ENCODE data around the gene PKP3.

DNA sequence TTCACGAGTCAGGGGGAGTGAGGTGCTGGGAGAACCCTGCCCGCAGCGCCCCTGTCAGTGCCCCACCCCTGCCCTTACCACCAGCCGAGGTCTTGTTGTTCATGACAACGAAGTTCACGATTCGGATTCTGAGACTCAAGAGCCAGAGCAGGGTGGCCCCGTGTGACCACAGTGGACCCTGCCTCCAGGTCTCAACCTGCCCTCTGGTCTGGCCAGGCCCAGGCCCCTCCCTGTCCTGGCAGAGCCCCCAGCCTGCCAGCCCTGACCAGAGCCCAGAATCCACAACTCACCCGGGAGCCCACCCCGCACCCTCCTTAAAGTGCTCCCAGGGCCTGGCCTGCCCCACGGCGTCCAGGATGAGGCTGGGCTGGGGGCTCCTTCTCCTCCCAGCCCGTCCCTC is 37.9 kb downstream of the PKP3 start:
- TF ChIP-seq, protein P1, sequence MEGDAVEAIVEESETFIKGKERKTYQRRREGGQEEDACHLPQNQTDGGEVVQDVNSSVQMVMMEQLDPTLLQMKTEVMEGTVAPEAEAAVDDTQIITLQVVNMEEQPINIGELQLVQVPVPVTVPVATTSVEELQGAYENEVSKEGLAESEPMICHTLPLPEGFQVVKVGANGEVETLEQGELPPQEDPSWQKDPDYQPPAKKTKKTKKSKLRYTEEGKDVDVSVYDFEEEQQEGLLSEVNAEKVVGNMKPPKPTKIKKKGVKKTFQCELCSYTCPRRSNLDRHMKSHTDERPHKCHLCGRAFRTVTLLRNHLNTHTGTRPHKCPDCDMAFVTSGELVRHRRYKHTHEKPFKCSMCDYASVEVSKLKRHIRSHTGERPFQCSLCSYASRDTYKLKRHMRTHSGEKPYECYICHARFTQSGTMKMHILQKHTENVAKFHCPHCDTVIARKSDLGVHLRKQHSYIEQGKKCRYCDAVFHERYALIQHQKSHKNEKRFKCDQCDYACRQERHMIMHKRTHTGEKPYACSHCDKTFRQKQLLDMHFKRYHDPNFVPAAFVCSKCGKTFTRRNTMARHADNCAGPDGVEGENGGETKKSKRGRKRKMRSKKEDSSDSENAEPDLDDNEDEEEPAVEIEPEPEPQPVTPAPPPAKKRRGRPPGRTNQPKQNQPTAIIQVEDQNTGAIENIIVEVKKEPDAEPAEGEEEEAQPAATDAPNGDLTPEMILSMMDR (IDR thresholded peaks at IDR 0.05), result no peak
- TF ChIP-seq POLR2A (IDR thresholded peaks at IDR 0.05), result no peak
- TF ChIP-seq EP300 (IDR thresholded peaks at IDR 0.05), result no peak
- TF ChIP-seq POLR2AphosphoS5 (IDR thresholded peaks at IDR 0.05), result no peak

Data from sigmoid colon (tissue), 4 donors.